Caco-2 (cell line): ENCODE results near the gene PRDM11. TPM values are rescaled to one million over a fixed set of nuclear protein-coding genes. Genes with fewer than 3 reads are reported as not detected.

Source experiments
- BruUV-seq: library from RNA; stranded (reverse); fragments of 400-500 nt; replicated peaks from 2 replicates; lab custom pipeline; 2021; lab: Mats Ljungman, UMichigan
- CTCF ChIA-PET: fragments of 300-600 bp; sonication (Branson Sonifier 250); formaldehyde crosslinking; loops from one replicate; lab custom pipeline; 2022; ENCODE audit warnings: antibody characterized with exemption; lab: Charles Lee
- POLR2A ChIA-PET: fragments of 300-600 bp; sonication (Branson Sonifier 250); formaldehyde crosslinking; loops from one replicate; lab custom pipeline; 2022; ENCODE audit warnings: antibody characterized with exemption; lab: Charles Lee
- DNase-seq, 2 experiments: peaks; one replicate each; pipeline versions ENCODE4 v3.0.0 to v3.0.0-alpha.2; 2020 to 2022
- H3K27me3 ChIP-seq: replicated peaks from 2 replicates; pipeline ENCODE4 v1.6.0; 2011; ENCODE audit warnings: low read length; ENCODE audit not compliant: control insufficient read depth, insufficient read depth
- H3K36me3 ChIP-seq: 2 replicates; pipeline ENCODE4 v1.5.1; 2011; ENCODE audit warnings: low read length; ENCODE audit not compliant: control insufficient read depth, insufficient read depth
- H3K4me1 ChIP-seq: fragments of 250-450 bp; sonication (Bioruptor Pico); 2 replicates; pipeline ENCODE4 v1.5.1; 2020; ENCODE audit warnings: mild to moderate bottlenecking
- H3K4me3 ChIP-seq: 2 replicates; pipeline ENCODE4 v1.5.1; 2011; ENCODE audit warnings: low read depth, mild to moderate bottlenecking, control low read depth, low read length
- H3K9me3 ChIP-seq: fragments of 250-450 bp; sonication (Bioruptor Pico); 2 replicates; pipeline ENCODE4 v1.5.1; 2020; ENCODE audit warnings: mild to moderate bottlenecking, moderate library complexity
- H3K27ac Mint-ChIP-seq: one replicate; pipeline ENCODE4 v1.8.0; 2022; ENCODE audit warnings: mixed read lengths; ENCODE audit not compliant: unreplicated experiment
- H3K27me3 Mint-ChIP-seq: one replicate; pipeline ENCODE4 v1.8.0; 2022; ENCODE audit warnings: mixed read lengths; ENCODE audit not compliant: insufficient read depth, unreplicated experiment
- H3K36me3 Mint-ChIP-seq: one replicate; pipeline ENCODE4 v1.8.0; 2022; ENCODE audit warnings: mild to moderate bottlenecking, mixed read lengths; ENCODE audit not compliant: insufficient read depth, unreplicated experiment
- H3K4me1 Mint-ChIP-seq: one replicate; pipeline ENCODE4 v1.8.0; 2022; ENCODE audit warnings: low read depth, mixed read lengths; ENCODE audit not compliant: unreplicated experiment
- H3K4me3 Mint-ChIP-seq: one replicate; pipeline ENCODE4 v1.8.0; 2022; ENCODE audit warnings: mild to moderate bottlenecking, moderate library complexity, mixed read lengths; ENCODE audit not compliant: unreplicated experiment
- H3K9me3 Mint-ChIP-seq: one replicate; pipeline ENCODE4 v1.8.0; 2022; ENCODE audit warnings: mixed read lengths; ENCODE audit not compliant: unreplicated experiment
- CTCF ChIP-seq, 2 experiments: fragments of 200-600 bp in 1 of 2; IDR thresholded peaks; 1 replicate in 1 of 2; 2 replicates in 1 of 2; pipeline versions ENCODE4 v1.5.1 to v1.8.0; 2011 to 2022; ENCODE audit warnings: antibody characterized with exemption in 1 of 2, control low read depth in 1 of 2, inconsistent platforms in 1 of 2, low read depth in 1 of 2, low read length in 1 of 2, mild to moderate bottlenecking in 1 of 2, moderate library complexity in 1 of 2; ENCODE audit not compliant: insufficient read depth in 1 of 2, severe bottlenecking in 1 of 2, unreplicated experiment in 1 of 2
- intact Hi-C: fragments of 100-400 bp; cut with micrococcal nuclease; formaldehyde crosslinking; loops from one replicate; pipeline ENCODE4 v1.10.0; 2022; ENCODE audit not compliant: unreplicated experiment
- total RNA-seq: library from RNA; stranded (reverse); gene quantifications from 2 replicates; pipeline ENCODE4 v1.2.3, GENCODE V29; 2022

The PRDM11 gene
- total RNA-seq, 1 experiment from 2014 or later, result 11.8 TPM

- H3K4me3 Mint-ChIP-seq, result no peak overlapping the region
Measured at GRCh38 chr11:45216031-45216430, 69.6 kb downstream of the PRDM11 start.

GRCh38 chr11:45216901-45217300 lies 70.5 kb downstream of the PRDM11 start:
- Mint-ChIP-seq H3K27ac (no peak overlapping the region), H3K36me3 (no peaks in the 10 kb centered on the region), H3K4me1 (no peaks in the 10 kb centered on the region), H3K4me3 (no peak overlapping the region), H3K27me3 (no peaks in the 10 kb centered on the region), H3K9me3 (no peaks in the 10 kb centered on the region)
- DNase-seq, result no peak
- H3K9me3 ChIP-seq, result no peaks in the 10 kb centered on the region
- TF ChIP-seq CTCF (IDR thresholded peaks at IDR 0.05; ENCODE audit: insufficient read depth in 1 of 2, low read depth in 1 of 2, low read length in 1 of 2, severe bottlenecking in 1 of 2, unreplicated experiment in 1 of 2), result no peak
- H3K4me1 ChIP-seq, result 0 out of 2 replicates have a peak, but pooled peaks cover 2% of the 10 kb centered on the region
- no peaks in the 10 kb centered on the region for H3K27me3 ChIP-seq
- no TSS peak for BruUV-seq
- POLR2A ChIA-PET, result no interaction called here
- no peak overlapping the region for H3K4me3 ChIP-seq
- no peaks in the 10 kb centered on the region for H3K36me3 ChIP-seq
- intact Hi-C loops, result no loop called here
- CTCF ChIA-PET, result no interaction called here

More at GRCh38 chr11:45216031-45216430, 69.6 kb downstream of the PRDM11 start:
- ChIA-PET CTCF (no interaction called here), POLR2A (no interaction called here)
- H3K36me3 ChIP-seq, result no peaks in the 10 kb centered on the region
- H3K9me3 ChIP-seq, result no peaks in the 10 kb centered on the region
- Mint-ChIP-seq H3K4me1 (no peaks in the 10 kb centered on the region), H3K27ac (no peak overlapping the region), H3K9me3 (no peaks in the 10 kb centered on the region), H3K36me3 (no peaks in the 10 kb centered on the region), H3K27me3 (no peaks in the 10 kb centered on the region)
- intact Hi-C loops, result no loop called here
- DNase-seq, result no peak
- 0 out of 2 replicates have a peak, but pooled peaks cover 2% of the 10 kb centered on the region for H3K4me1 ChIP-seq
- TF ChIP-seq CTCF (IDR thresholded peaks at IDR 0.05; ENCODE audit: insufficient read depth in 1 of 2, low read depth in 1 of 2, low read length in 1 of 2, severe bottlenecking in 1 of 2, unreplicated experiment in 1 of 2), result no peak
- H3K4me3 ChIP-seq, result no peak overlapping the region
- H3K27me3 ChIP-seq, result no peaks in the 10 kb centered on the region
- no TSS peak for BruUV-seq

GRCh38 chr11:45217991-45218390 lies 71.6 kb downstream of the PRDM11 start:
- no peaks in the 10 kb centered on the region for H3K9me3 Mint-ChIP-seq
- no peaks in the 10 kb centered on the region for H3K36me3 Mint-ChIP-seq
- no peak overlapping the region for H3K4me3 Mint-ChIP-seq
- no peak for DNase-seq
- no peaks in the 10 kb centered on the region for H3K4me1 Mint-ChIP-seq
- CTCF ChIA-PET, result no interaction called here
- POLR2A ChIA-PET, result no interaction called here
- Histone ChIP-seq H3K4me3 (no peak overlapping the region), H3K4me1 (0 out of 2 replicates have a peak, but pooled peaks cover 2% of the 10 kb centered on the region), H3K9me3 (no peaks in the 10 kb centered on the region), H3K36me3 (no peaks in the 10 kb centered on the region), H3K27me3 (no peaks in the 10 kb centered on the region)
- TF ChIP-seq CTCF (IDR thresholded peaks at IDR 0.05; ENCODE audit: insufficient read depth in 1 of 2, low read depth in 1 of 2, low read length in 1 of 2, severe bottlenecking in 1 of 2, unreplicated experiment in 1 of 2), result no peak
- H3K27me3 Mint-ChIP-seq, result no peaks in the 10 kb centered on the region
- intact Hi-C loops, result no loop called here
- no peak overlapping the region for H3K27ac Mint-ChIP-seq
- no TSS peak for BruUV-seq
